HG03280 (cell line): ENCODE measurements around the gene PPEF1.
"Not testable (repeated sequence)": the region's sequence is repeated elsewhere in the genome, so short reads cannot be mapped to it uniquely, and the experiment has no call there.

Source experiments
- ATAC-seq: cut with Tn5 transposase; IDR thresholded peaks from one replicate; pipeline ENCODE4 v1.9.1; 2021; ENCODE audit warnings: mild to moderate bottlenecking, moderate library complexity; ENCODE audit not compliant: unreplicated experiment

Gene PPEF1

DNA sequence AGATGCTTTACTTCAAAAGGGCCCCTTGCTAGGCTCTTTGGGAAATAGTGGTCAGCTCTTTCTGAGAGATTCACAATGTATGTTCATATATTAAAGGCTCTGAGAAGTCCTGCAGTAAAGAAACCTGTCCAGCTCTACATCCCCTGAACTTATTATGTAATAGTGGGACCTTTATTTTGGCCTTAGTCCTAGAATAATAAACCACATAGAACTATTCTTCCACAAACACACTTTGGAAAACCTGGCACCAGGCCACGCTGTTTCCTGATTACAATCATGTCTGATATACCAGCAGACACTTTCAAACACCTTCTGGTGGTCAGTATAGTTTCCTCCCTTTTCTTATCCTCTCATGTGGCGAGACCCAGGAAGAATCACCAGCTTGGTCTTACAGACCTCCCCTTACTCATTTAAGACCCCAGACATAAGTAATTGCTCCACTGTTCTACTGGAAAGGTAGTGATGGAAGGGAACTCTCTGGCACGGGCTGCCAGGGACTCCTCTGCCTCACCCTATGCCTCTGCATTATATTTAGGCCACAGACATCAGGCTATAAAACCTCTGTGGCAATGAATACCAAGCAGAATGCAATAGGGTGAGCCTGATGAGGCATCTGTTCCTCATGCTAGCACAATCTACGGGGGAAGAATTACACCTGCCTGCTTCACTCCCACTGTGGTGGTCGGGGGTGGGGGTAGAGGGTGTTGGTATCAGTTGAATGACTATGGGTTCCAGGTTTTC lies 5.7 kb upstream of the PPEF1 start:
- ATAC-seq = no peak

DNA sequence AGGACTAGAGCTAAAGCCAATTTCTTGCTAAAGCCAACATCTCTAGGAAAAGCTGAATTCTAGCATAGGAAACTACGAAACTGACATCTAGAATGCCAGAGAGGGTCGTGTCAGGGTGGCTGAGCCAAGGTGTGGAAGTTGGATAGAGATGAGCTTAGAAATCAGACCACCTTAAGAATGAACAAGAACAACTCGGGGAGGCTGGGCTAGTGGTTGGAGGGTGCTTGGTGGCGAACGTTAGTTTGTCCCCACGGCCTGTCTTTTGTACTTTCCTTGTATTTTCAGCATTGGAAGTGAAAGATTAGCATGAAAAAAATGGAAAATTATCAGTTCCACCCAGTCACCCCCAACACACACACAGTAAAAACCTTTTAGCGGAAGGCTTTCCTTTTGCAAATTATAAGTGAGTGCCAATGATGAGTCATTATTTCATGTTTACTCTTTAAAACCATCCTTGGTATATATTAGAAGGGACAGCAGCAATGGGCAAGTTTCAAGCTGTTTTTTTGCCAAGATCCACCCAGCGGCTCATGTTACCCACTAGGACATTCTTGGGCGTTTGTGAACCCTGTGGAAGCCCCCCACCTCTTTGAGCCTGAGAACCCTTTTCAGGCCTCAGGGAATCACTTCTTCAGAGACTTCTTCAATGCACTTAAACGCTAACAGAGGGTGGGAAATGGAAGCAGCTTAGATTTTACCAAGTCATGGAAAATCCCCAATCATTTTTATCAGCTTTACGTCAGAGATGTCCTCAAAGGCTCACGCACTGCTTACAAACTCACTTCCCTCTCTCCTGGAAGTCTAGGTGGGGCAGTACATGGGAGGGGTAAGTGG lies 4.9 kb upstream of the PPEF1 start:
- ATAC-seq = no peak

GRCh38 chrX:18709833-18710232 lies 2.4 kb downstream of the PPEF1 start:
- no peak for ATAC-seq

- no peak for ATAC-seq
Observed at GRCh38 chrX:18714910-18715309, 7.5 kb downstream of the PPEF1 start.

DNA sequence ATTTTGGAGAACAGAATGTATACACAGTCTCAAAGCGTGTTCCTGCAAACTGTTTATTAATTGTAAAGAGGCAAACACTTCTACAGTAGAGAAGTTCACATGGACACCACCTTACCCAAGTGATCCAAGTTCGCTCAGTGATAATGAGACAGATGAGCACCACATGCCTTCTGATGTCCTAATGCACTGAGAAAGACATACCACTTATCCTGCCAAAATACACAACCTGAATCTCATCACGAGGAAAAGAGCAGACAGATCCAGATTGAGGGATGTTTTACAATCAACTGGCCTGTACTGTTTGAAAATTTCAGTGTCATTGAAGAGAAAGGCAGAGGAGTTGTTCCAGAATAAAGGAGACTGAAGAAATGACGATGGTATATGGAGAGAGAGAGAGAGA lies 12.4 kb downstream of the PPEF1 start:
- no peak for ATAC-seq

- ATAC-seq = no peak
Observed at GRCh38 chrX:18721683-18722499, 14.4 kb downstream of the PPEF1 start.

GRCh38 chrX:18722500-18723071 lies 15.1 kb downstream of the PPEF1 start:
- no peak for ATAC-seq

GRCh38 chrX:18725310-18725943 lies 18.0 kb downstream of the PPEF1 start:
- no peak for ATAC-seq

DNA sequence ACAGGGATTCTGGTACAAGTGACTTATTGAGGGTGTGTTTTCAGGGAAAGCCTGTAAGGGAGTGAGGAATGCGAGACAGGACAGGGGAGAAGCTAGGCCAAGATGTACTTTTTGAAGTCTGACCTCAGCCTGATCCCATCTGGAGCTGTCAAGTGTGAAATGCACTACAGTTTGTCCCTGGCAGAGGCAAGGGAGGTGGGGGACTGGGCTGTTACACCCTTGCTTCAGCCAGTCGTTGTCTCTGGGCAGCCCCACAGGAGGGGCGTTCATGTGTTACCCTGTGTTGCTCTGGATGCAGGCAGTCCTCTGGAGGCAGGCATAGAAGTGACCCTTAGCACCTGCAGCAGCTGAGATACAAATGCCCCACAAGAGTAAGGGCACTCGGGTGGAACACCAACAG lies 25.8 kb downstream of the PPEF1 start:
- no peak for ATAC-seq

DNA sequence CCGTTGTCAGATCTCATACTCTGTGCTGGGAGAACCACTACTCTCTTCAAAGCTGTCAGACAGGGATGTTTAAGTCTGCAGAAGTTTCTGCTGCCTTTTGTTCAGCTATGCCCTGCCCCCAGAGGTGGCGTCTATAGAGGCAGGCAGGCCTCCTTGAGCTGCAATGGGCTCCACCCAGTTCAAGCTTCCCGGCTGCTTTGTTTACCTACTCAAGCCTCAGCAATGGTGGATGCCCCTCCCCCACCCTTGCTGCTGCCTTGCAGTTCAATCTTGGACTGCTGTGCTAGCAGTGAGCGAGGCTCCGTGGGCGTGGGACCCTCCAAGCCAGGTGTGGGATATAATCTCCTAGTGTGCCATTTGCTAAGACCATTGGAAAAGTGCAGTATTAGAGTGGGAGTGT lies 32.2 kb downstream of the PPEF1 start:
- not testable (repeated sequence) for ATAC-seq

GRCh38 chrX:18748499-18748898 lies 41.1 kb downstream of the PPEF1 start:
- no peak for ATAC-seq

DNA sequence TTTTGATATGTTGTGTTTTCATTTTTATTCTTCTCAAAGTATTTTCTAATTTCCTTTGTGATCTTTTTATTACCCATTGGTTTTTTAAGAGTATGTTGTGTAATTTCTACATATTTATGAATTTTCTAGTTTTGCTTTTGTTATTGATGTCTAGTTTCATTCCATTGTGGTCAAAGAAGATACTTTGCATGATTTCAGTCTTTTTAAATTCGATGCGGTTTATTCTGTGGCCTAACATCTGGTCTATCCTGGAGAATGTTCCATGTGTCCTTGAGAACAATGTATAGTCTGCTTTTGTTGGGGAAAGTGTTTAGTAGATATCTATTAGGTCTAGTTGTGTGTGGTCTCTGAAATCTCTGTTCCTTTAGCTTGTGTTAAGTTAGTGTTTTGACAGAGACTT lies 46.2 kb downstream of the PPEF1 start:
- no peak for ATAC-seq

- ATAC-seq = no peak
Observed at GRCh38 chrX:18755651-18756050, 48.2 kb downstream of the PPEF1 start.

- no peak for ATAC-seq
Observed at GRCh38 chrX:18757956-18758932, 50.8 kb downstream of the PPEF1 start.

DNA sequence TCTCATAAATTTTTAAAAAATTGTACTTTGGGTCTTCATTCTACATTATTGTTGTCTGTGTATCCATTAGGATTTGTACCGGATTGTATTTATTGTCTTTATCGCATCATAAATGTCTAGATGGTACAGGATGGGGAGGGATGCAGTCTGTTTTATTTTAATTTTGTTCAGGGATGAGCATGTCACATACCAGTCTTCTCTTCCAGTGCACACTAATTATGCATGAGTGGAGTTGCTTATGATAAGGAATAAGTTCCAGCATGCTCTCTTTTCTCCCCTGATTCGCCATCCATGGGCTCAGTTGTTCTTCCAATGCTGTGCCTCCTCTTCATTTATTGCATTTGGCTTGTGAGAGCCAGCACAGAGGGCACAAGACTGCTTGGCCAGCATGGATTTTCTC lies 54.3 kb downstream of the PPEF1 start:
- no peak for ATAC-seq

- not testable (repeated sequence) for ATAC-seq
Observed at GRCh38 chrX:18763106-18763505, 55.7 kb downstream of the PPEF1 start.

DNA sequence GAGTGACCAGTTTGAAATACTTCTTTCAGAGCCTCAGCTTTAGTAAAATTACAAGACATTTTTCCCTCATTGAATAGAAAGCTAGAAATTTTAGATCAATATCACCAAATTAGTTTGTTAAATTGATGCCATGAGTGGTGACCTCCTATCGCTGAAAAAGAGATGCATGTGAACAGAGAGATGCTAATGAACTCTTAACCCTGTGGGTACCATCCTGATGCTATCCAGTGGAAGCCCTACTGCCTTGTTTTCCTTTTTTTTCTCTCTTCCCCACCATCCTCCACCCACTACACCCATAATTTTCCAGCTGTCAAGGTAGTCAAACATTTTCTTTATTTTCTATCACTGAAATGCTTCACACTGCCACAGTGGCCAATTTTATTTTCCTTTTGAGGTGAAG lies 61.9 kb downstream of the PPEF1 start:
- ATAC-seq = no peak

DNA sequence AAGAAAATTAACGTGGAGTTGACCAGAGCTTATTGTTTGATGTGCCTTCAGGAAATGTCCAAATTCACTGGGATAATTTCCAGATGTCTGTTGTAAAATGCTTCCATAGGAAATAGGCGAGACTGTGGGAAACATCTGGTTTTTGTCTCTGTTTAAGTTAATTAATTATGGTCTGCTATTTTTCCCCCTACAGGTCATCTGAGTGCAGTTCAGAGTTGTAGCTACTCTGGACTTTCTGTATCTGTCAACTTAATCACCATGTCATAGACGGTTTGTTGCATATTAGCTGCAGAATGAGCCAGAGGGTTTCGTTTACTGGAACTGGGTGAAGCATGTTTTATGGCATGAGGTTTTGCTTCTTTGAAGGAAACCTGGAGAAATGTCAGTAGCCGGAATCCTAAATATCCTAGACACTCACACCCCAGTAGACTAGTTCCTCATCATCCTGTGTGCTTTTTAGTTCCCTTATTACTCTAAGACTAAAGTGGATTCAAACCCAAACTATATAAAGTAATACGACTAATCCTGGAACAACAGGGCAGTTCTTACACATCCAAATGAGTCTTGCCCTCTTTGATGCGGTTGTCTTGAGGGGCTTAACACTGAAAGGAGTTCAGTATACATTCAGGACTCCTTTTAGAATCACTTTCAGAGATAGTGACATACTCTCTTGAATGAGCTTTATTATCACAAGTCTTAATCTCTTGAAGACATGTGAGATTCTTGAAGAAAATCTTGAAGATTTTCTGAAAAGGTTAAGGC lies 62.5 kb downstream of the PPEF1 start:
- no peak for ATAC-seq

DNA sequence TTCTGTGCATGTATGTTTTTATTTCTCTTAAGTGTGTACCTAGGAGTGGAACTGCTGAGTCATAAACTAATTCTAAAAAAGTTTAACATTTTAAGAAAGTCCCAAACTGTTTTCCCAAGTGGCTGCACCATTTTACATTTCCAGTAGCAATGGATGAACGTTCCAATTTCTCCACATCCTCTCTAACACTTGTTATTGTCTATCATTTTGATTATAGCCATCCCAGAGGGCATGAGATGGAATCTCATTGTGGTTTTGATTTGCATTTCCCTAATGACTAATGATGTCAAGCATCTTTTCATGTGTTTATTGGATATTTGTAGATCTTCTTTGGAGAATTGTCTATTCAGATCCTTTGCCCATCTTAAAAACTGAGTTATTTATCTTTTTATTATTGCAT lies 82.5 kb downstream of the PPEF1 start:
- no peak for ATAC-seq
